ENCODE data around the gene IMMP2L.
"Not testable (repeated sequence)": the region's sequence is repeated elsewhere in the genome, so short reads cannot be mapped to it uniquely, and the experiment has no call there.

The IMMP2L gene

GRCh38 chr7:111509288-111509687 is 53.0 kb downstream of the IMMP2L start:
- no peak for DNase-seq (ENCODE audit: low read depth in 2 of 3, low spot score in 1 of 3)

GRCh38 chr7:111508387-111508786 is 53.9 kb downstream of the IMMP2L start:
- DNase-seq (ENCODE audit: low read depth in 2 of 3, low spot score in 1 of 3): no peak

- not testable (repeated sequence) for DNase-seq (ENCODE audit: low read depth in 2 of 3, low spot score in 1 of 3)
Measured at GRCh38 chr7:111505422-111505821, 56.9 kb downstream of the IMMP2L start.

- DNase-seq (ENCODE audit: low read depth in 2 of 3, low spot score in 1 of 3): not testable (repeated sequence)
Measured at GRCh38 chr7:111501799-111502198, 60.5 kb downstream of the IMMP2L start.

- peak in 1 of 3 donors; percentile 6 for DNase-seq (ENCODE audit: low read depth in 2 of 3, low spot score in 1 of 3)
Measured at GRCh38 chr7:111499027-111499426, 63.3 kb downstream of the IMMP2L start.

GRCh38 chr7:111498391-111499007 is 63.8 kb downstream of the IMMP2L start:
- no peak for DNase-seq (ENCODE audit: low read depth in 2 of 3, low spot score in 1 of 3)

GRCh38 chr7:111495173-111495810 is 67.0 kb downstream of the IMMP2L start:
- no peak for DNase-seq (ENCODE audit: low read depth in 2 of 3, low spot score in 1 of 3)

GRCh38 chr7:111492234-111492633 is 70.1 kb downstream of the IMMP2L start:
- no peak for DNase-seq (ENCODE audit: low read depth in 2 of 3, low spot score in 1 of 3)

- peak in 1 of 3 donors; percentile 15 for DNase-seq (ENCODE audit: low read depth in 2 of 3, low spot score in 1 of 3)
Measured at GRCh38 chr7:111486472-111487142, 75.7 kb downstream of the IMMP2L start.

GRCh38 chr7:111485701-111486380 is 76.5 kb downstream of the IMMP2L start:
- DNase-seq (ENCODE audit: low read depth in 2 of 3, low spot score in 1 of 3): no peak

GRCh38 chr7:111483078-111483477 is 79.2 kb downstream of the IMMP2L start:
- no peak for DNase-seq (ENCODE audit: low read depth in 2 of 3, low spot score in 1 of 3)

- no peak for DNase-seq (ENCODE audit: low read depth in 2 of 3, low spot score in 1 of 3)
Measured at GRCh38 chr7:111477462-111478225, 84.6 kb downstream of the IMMP2L start.

GRCh38 chr7:111476586-111477293 is 85.6 kb downstream of the IMMP2L start:
- DNase-seq (ENCODE audit: low read depth in 2 of 3, low spot score in 1 of 3): no peak

- no peak for DNase-seq (ENCODE audit: low read depth in 2 of 3, low spot score in 1 of 3)
Measured at GRCh38 chr7:111475959-111476358, 86.3 kb downstream of the IMMP2L start.

- DNase-seq (ENCODE audit: low read depth in 2 of 3, low spot score in 1 of 3): no peak
Measured at GRCh38 chr7:111475419-111475748, 86.9 kb downstream of the IMMP2L start.

- no peak for DNase-seq (ENCODE audit: low read depth in 2 of 3, low spot score in 1 of 3)
Measured at GRCh38 chr7:111474723-111475418, 87.4 kb downstream of the IMMP2L start.

- no peak for DNase-seq (ENCODE audit: low read depth in 2 of 3, low spot score in 1 of 3)
Measured at GRCh38 chr7:111473449-111474198, 88.7 kb downstream of the IMMP2L start.

GRCh38 chr7:111470998-111471397 is 91.3 kb downstream of the IMMP2L start:
- DNase-seq (ENCODE audit: low read depth in 2 of 3, low spot score in 1 of 3): no peak

GRCh38 chr7:111469894-111470293 is 92.4 kb downstream of the IMMP2L start:
- DNase-seq (ENCODE audit: low read depth in 2 of 3, low spot score in 1 of 3): not testable (repeated sequence)
